Measurements from ENCODE around the gene DNAH8.
"Not testable (repeated sequence)": the region's sequence is repeated elsewhere in the genome, so short reads cannot be mapped to it uniquely, and the experiment has no call there.

Gene DNAH8

GRCh38 chr6:38688579-38689087 lies 26.5 kb upstream of the DNAH8 start:
- no peak for DNase-seq (ENCODE audit: low read depth)

DNA sequence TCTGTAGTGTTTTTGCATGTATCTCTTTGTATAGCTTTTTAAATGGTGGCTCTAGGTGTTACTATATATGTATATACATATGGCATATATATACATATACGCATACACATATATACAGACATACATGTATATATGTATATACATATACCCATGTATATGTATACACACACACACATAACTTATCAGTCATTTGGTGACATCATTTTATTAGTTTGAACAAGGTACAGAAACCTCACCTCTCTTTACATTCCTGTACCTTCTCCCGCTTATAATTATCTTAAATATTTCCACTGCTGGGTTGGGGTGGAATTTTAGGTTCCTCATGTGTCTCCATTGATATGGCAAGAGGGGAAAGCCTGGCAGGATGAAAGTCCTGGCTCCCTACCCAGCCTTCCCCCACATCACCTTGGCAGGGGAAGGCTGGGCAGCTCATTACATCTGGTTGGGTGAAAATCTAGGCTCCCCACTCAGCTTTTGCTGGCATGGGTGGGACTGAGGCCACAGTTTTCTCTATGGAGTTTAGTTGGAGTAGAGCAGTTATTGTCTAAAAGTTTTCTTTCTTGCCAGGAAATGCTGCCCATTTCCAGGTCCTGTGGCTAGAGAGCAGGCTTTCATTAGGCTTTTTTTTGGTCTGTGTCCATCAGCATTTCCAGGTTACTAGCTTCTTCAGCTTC lies 19.7 kb upstream of the DNAH8 start:
- DNase-seq (ENCODE audit: low read depth), result no peak
- no peak overlapping the region for H3K4me3 ChIP-seq (ENCODE audit: low read length)
- TF ChIP-seq, protein P1, sequence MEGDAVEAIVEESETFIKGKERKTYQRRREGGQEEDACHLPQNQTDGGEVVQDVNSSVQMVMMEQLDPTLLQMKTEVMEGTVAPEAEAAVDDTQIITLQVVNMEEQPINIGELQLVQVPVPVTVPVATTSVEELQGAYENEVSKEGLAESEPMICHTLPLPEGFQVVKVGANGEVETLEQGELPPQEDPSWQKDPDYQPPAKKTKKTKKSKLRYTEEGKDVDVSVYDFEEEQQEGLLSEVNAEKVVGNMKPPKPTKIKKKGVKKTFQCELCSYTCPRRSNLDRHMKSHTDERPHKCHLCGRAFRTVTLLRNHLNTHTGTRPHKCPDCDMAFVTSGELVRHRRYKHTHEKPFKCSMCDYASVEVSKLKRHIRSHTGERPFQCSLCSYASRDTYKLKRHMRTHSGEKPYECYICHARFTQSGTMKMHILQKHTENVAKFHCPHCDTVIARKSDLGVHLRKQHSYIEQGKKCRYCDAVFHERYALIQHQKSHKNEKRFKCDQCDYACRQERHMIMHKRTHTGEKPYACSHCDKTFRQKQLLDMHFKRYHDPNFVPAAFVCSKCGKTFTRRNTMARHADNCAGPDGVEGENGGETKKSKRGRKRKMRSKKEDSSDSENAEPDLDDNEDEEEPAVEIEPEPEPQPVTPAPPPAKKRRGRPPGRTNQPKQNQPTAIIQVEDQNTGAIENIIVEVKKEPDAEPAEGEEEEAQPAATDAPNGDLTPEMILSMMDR (conservative IDR thresholded peaks at IDR 0.05; ENCODE audit: low read length), result no peak

More at GRCh38 chr6:38688579-38689087, 26.5 kb upstream of the DNAH8 start:
- TF ChIP-seq, protein P1 (conservative IDR thresholded peaks at IDR 0.05; ENCODE audit: low read length), result no peak
- no peak overlapping the region for H3K4me3 ChIP-seq (ENCODE audit: low read length)

DNA sequence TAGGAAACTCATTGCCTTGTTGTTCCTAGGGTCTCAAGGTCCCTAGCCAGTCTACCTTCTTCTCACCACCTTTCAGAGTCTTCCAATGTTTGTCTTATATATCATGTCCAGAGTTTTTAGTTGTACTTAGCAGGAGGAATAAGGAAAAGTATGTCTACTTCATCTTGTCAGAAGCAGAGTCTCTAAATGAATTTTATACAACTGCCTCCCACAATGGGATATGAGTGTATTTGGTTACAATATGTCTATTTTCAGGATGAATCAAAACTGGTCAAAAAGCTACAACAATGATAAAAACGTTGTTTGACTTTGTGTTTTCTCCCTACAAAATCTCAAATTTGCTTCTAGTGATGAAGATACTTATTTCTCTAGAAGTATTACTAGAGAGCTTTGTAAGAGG lies 19.2 kb upstream of the DNAH8 start:
- no peak for DNase-seq (ENCODE audit: low read depth)
- TF ChIP-seq, protein P1 (conservative IDR thresholded peaks at IDR 0.05; ENCODE audit: low read length), result no peak
- no peak overlapping the region for H3K4me3 ChIP-seq (ENCODE audit: low read length)

DNA sequence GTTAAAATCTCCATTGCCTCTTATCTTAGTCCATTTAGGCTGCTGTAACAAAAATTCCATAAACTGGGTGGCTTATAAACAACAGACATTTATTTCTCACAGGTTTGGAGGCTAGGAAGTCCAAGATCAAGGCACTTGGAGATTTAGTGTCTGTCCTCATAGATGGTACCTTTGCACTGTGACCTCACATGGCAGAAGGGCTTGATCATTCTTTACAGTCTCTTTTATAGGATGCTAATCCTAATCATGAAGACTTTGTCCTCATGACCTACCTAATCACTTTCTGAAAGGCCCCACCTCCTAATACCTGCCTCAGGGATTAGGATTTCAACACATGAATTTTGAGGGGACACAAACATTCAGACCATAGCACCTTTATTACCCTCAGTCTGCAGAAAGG lies 18.8 kb upstream of the DNAH8 start:
- H3K4me3 ChIP-seq (ENCODE audit: low read length), result no peak overlapping the region
- TF ChIP-seq, protein P1 (conservative IDR thresholded peaks at IDR 0.05; ENCODE audit: low read length), result no peak

GRCh38 chr6:38697846-38698245 lies 17.3 kb upstream of the DNAH8 start:
- DNase-seq (ENCODE audit: low read depth), result no peak
- TF ChIP-seq, protein P1 (conservative IDR thresholded peaks at IDR 0.05; ENCODE audit: low read length), result no peak

More for the DNA sequence above, 18.8 kb upstream of the DNAH8 start:
- no peak for DNase-seq (ENCODE audit: low read depth)

DNA sequence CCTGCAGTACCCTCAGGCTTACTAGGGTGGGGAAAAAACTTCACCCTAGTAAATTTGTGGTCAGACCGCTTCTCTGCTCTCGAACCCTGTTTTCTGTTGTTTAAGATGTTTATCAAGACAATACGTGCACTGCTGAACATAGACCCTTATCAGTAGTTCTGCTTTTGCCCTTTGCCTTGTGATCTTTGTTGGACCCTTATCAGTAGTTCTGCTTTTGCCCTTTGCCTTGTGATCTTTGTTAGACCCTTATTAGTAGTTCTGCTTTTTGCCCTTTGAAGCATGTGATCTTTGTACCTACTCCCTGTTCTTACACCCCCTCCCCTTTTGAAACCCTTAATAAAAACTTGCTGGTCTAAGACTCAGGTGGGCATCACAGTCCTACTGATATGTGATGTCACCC lies 15.4 kb upstream of the DNAH8 start:
- DNase-seq (ENCODE audit: low read depth); H3K4me3 ChIP-seq (ENCODE audit: low read length): not testable (repeated sequence)

More at GRCh38 chr6:38697846-38698245, 17.3 kb upstream of the DNAH8 start:
- no peak overlapping the region for H3K4me3 ChIP-seq (ENCODE audit: low read length)

DNA sequence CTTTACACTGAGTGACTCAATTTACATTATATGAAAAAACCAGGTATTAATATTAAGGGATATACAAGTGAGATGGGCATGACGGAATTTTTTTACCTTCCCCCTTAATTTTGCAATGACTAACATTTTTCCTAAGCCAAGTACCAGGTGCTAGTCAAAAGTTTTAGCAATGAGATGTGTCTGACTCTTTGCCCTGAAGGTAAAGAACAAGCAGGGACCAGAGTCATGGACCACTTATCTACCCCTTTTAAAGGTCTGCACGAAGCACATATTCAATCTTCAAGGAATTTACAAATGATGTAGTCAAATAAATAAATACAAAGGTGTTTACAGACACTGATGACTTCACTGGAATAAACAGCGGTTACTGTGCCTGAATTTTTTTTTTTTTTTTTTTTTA lies 13.6 kb upstream of the DNAH8 start:
- no peak overlapping the region for H3K4me3 ChIP-seq (ENCODE audit: low read length)
- TF ChIP-seq, protein P1 (conservative IDR thresholded peaks at IDR 0.05; ENCODE audit: low read length), result no peak
- no peak for DNase-seq (ENCODE audit: low read depth)
